NCI-H1092 treated with DMSO at 0.1 percent for 48 hours (cell line): Measurements from ENCODE around the gene FKBP15.
"Not testable (repeated sequence)": the region's sequence is repeated elsewhere in the genome, so short reads cannot be mapped to it uniquely, and the experiment has no call there.

Source experiments
- DNase-seq: peaks from one replicate; lab custom pipeline; 2025; lab: John Stamatoyannopoulos, UW

FKBP15 gene

GRCh38 chr9:113143432-113144227 lies 77.4 kb downstream of the FKBP15 start:
- no peak for DNase-seq

GRCh38 chr9:113140896-113141295 lies 80.2 kb downstream of the FKBP15 start:
- not testable (repeated sequence) for DNase-seq

- DNase-seq: no peak
These were observed 81.1 kb downstream of the FKBP15 start for GRCh38 chr9:113139953-113140352.

GRCh38 chr9:113139225-113139829 lies 81.8 kb downstream of the FKBP15 start:
- no peak for DNase-seq

GRCh38 chr9:113138760-113139159 lies 82.3 kb downstream of the FKBP15 start:
- no peak for DNase-seq

GRCh38 chr9:113137196-113138168 lies 83.6 kb downstream of the FKBP15 start:
- DNase-seq: no peak

GRCh38 chr9:113131689-113132151 lies 89.4 kb downstream of the FKBP15 start:
- no peak for DNase-seq

GRCh38 chr9:113129884-113130283 lies 91.2 kb downstream of the FKBP15 start:
- no peak for DNase-seq

GRCh38 chr9:113129466-113129865 lies 91.6 kb downstream of the FKBP15 start:
- no peak for DNase-seq

GRCh38 chr9:113125386-113126035 lies 95.6 kb downstream of the FKBP15 start:
- no peak for DNase-seq

GRCh38 chr9:113118829-113119228 lies 102.2 kb downstream of the FKBP15 start:
- not testable (repeated sequence) for DNase-seq
